ENCODE data around the gene VWF. TPM values are rescaled to one million over a fixed set of nuclear protein-coding genes. Genes with fewer than 3 reads are reported as not detected.

VWF gene
- total and polyA plus RNA-seq, 10 of the 15 experiments (the other 5 are each of a cell fraction or from before 2014, with no cell fraction given) = 0.08 to 0.23 TPM; not detected in 8

DNA sequence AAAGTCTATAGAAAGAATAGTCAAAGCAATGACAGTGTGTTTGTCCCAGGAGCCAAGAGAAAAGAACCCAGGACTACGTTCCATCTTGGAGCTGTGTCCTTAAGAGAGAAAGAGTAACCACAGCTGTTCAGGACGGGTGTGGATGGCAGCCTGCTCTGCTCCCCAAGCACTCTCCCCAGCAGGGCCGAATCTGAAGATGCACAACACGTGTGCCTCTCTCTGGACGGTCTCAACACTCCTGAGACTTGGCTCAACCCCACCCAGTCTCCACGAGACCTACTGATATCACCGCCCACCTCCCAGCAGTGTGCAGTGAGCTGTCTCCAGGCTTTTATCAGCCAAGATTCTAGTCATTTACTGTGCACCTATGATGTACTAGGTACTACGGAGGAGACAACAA, 152.1 kb downstream of the VWF start:
- SMC1A ChIA-PET (ENCODE audit: uncharacterized antibody, unreplicated experiment) = no interaction called here
- no TSS peak for BruUV-seq (replicated peaks)
- intact Hi-C loops (cut with micrococcal nuclease; ENCODE audit: unreplicated experiment) = no loop called here
- Histone ChIP-seq H3K36me3 (ENCODE audit: control insufficient read depth in 2 of 2, insufficient read depth in 2 of 2, low read length in 1 of 2) (no peaks in the 10 kb centered on the region), H2AFZ (ENCODE audit: control insufficient read depth, low read depth, low read length) (no peak overlapping the region), H3K4me1 (ENCODE audit: control insufficient read depth, insufficient read depth, low read length) (no peaks in the 10 kb centered on the region), H3K27me3 (replicated peaks in 1 of 2; ENCODE audit: control insufficient read depth in 2 of 2, insufficient read depth in 2 of 2, low read length in 1 of 2) (peaks cover 1 to 16% of the 10 kb centered on the region in 2 experiments), H3K9ac (ENCODE audit: control insufficient read depth, insufficient read depth, low read length) (no peak overlapping the region), H3K4me2 (ENCODE audit: control insufficient read depth, insufficient read depth) (no peak overlapping the region), H4K20me1 (ENCODE audit: control insufficient read depth, insufficient read depth) (no peaks in the 10 kb centered on the region), H3K27ac (ENCODE audit: control insufficient read depth, insufficient read depth) (no peak overlapping the region), H3K79me2 (ENCODE audit: control insufficient read depth, insufficient read depth, low read length) (no peaks in the 10 kb centered on the region), H3K9me3 (replicated peaks; ENCODE audit: control insufficient read depth, insufficient read depth, low read length) (no peaks in the 10 kb centered on the region), H3K4me3 (no peak overlapping the region)
- DNase-seq (ENCODE audit: low read depth, low spot score) (no peak), ATAC-seq (no peak), FAIRE-seq (no peak)
- RAD21 ChIA-PET (ENCODE audit: unreplicated experiment) = no interaction called here
- POLR2A ChIA-PET = no interaction called here
- in situ Hi-C loops (cut with MboI) = no loop called here
- CTCF ChIA-PET = interaction anchor here (1.4 kb wide), 1 partner anchor 16 kb away, joined by 3 read pairs; no protein-coding TSS in a partner anchor
- WGBS (ENCODE audit: insufficient coverage, insufficient replicate concordance, low lambda C conversion rate, missing lambda C conversion rate) = 4% methylated on average over 8 of the region's 8 CpGs
- TF ChIP-seq NFIC (IDR thresholded peaks at IDR 0.05; ENCODE audit: low read depth, low read length) (no peak), EGR1 (IDR thresholded peaks at IDR 0.05; ENCODE audit: borderline replicate concordance in 1 of 2, low read depth in 2 of 2, low read length in 2 of 2) (no peak), FOS (IDR thresholded peaks at IDR 0.05; ENCODE audit: borderline replicate concordance, extremely low read depth, insufficient read length) (no peak), SMARCA5 (IDR thresholded peaks at IDR 0.05) (no peak), CBX5 (IDR thresholded peaks at IDR 0.05; ENCODE audit: low read depth) (no peak)
- TF ChIP-seq, protein P1, sequence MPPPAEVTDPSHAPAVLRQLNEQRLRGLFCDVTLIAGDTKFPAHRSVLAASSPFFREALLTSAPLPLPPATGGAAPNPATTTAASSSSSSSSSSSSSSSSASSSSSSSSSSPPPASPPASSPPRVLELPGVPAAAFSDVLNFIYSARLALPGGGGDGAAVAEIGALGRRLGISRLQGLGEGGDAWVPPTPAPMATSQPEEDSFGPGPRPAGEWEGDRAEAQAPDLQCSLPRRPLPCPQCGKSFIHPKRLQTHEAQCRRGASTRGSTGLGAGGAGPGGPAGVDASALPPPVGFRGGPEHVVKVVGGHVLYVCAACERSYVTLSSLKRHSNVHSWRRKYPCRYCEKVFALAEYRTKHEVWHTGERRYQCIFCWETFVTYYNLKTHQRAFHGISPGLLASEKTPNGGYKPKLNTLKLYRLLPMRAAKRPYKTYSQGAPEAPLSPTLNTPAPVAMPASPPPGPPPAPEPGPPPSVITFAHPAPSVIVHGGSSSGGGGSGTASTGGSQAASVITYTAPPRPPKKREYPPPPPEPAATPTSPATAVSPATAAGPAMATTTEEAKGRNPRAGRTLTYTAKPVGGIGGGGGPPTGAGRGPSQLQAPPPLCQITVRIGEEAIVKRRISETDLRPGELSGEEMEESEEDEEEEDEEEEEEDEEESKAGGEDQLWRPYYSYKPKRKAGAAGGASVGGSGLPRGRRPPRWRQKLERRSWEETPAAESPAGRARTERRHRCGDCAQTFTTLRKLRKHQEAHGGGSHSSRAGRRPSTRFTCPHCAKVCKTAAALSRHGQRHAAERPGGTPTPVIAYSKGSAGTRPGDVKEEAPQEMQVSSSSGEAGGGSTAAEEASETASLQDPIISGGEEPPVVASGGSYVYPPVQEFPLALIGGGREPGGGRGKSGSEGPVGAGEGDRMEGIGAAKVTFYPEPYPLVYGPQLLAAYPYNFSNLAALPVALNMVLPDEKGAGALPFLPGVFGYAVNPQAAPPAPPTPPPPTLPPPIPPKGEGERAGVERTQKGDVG (CRISPR knock-in tag; IDR thresholded peaks at IDR 0.05) = no peak
- TF ChIP-seq, protein P2, sequence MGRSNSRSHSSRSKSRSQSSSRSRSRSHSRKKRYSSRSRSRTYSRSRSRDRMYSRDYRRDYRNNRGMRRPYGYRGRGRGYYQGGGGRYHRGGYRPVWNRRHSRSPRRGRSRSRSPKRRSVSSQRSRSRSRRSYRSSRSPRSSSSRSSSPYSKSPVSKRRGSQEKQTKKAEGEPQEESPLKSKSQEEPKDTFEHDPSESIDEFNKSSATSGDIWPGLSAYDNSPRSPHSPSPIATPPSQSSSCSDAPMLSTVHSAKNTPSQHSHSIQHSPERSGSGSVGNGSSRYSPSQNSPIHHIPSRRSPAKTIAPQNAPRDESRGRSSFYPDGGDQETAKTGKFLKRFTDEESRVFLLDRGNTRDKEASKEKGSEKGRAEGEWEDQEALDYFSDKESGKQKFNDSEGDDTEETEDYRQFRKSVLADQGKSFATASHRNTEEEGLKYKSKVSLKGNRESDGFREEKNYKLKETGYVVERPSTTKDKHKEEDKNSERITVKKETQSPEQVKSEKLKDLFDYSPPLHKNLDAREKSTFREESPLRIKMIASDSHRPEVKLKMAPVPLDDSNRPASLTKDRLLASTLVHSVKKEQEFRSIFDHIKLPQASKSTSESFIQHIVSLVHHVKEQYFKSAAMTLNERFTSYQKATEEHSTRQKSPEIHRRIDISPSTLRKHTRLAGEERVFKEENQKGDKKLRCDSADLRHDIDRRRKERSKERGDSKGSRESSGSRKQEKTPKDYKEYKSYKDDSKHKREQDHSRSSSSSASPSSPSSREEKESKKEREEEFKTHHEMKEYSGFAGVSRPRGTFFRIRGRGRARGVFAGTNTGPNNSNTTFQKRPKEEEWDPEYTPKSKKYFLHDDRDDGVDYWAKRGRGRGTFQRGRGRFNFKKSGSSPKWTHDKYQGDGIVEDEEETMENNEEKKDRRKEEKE (IDR thresholded peaks at IDR 0.05) = no peak
- TF ChIP-seq, protein P3, sequence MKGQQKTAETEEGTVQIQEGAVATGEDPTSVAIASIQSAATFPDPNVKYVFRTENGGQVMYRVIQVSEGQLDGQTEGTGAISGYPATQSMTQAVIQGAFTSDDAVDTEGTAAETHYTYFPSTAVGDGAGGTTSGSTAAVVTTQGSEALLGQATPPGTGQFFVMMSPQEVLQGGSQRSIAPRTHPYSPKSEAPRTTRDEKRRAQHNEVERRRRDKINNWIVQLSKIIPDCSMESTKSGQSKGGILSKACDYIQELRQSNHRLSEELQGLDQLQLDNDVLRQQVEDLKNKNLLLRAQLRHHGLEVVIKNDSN (IDR thresholded peaks at IDR 0.05; ENCODE audit: borderline replicate concordance, extremely low read length, insufficient read depth, low read depth, low read length) = no peak
- TF ChIP-seq, protein P4, sequence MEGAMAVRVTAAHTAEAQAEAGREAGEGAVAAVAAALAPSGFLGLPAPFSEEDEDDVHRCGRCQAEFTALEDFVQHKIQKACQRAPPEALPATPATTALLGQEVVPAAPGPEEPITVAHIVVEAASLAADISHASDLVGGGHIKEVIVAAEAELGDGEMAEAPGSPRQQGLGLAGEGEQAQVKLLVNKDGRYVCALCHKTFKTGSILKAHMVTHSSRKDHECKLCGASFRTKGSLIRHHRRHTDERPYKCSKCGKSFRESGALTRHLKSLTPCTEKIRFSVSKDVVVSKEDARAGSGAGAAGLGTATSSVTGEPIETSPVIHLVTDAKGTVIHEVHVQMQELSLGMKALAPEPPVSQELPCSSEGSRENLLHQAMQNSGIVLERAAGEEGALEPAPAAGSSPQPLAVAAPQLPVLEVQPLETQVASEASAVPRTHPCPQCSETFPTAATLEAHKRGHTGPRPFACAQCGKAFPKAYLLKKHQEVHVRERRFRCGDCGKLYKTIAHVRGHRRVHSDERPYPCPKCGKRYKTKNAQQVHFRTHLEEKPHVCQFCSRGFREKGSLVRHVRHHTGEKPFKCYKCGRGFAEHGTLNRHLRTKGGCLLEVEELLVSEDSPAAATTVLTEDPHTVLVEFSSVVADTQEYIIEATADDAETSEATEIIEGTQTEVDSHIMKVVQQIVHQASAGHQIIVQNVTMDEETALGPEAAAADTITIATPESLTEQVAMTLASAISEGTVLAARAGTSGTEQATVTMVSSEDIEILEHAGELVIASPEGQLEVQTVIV (IDR thresholded peaks at IDR 0.05; ENCODE audit: borderline replicate concordance, partially characterized antibody) = no peak
- TF ChIP-seq, protein P5, sequence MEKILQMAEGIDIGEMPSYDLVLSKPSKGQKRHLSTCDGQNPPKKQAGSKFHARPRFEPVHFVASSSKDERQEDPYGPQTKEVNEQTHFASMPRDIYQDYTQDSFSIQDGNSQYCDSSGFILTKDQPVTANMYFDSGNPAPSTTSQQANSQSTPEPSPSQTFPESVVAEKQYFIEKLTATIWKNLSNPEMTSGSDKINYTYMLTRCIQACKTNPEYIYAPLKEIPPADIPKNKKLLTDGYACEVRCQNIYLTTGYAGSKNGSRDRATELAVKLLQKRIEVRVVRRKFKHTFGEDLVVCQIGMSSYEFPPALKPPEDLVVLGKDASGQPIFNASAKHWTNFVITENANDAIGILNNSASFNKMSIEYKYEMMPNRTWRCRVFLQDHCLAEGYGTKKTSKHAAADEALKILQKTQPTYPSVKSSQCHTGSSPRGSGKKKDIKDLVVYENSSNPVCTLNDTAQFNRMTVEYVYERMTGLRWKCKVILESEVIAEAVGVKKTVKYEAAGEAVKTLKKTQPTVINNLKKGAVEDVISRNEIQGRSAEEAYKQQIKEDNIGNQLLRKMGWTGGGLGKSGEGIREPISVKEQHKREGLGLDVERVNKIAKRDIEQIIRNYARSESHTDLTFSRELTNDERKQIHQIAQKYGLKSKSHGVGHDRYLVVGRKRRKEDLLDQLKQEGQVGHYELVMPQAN (conservative IDR thresholded peaks at IDR 0.05) = no peak
